Immature natural killer cell (primary cell): Measurements from ENCODE around the gene GIT2. TPM values are rescaled to one million over a fixed set of nuclear protein-coding genes. Genes with fewer than 3 reads are reported as not detected.

Experiments
- polyA plus RNA-seq, 3 donors: library from polyadenylated mRNA; unstranded; fragments of 300-500 nt; fragmentation: Illumina TruSeq; gene quantifications; one replicate each; pipeline ENCODE4 v1.2.3, GENCODE V29; 2021

The GIT2 gene
- polyA plus RNA-seq, 3 donors from 2014 or later = 54.6 to 100.0 (median 68.7) TPM

Other genes starting within 250 kb of the GIT2 start
- not detected for gene TRPV4, start 163.0 kb downstream of the GIT2 start, polyA plus RNA-seq
- gene GLTP, start 115.8 kb downstream of the GIT2 start, polyA plus RNA-seq = 10 to 100 TPM; 64.8 to 95.1 (median 71.9) TPM
- 10 to 100 TPM in 1 of 3 donors, 1 to 10 TPM in 2; 2.9 to 22.8 (median 9.1) TPM for gene TCHP, start 96.1 kb downstream of the GIT2 start, polyA plus RNA-seq
- gene ANKRD13A, start 3.1 kb upstream of the GIT2 start, polyA plus RNA-seq = 10 to 100 TPM; 39.8 to 62.9 (median 40.8) TPM
- gene C12orf76, start 52.2 kb upstream of the GIT2 start, polyA plus RNA-seq = 10 to 100 TPM in 2 of 3 donors, 1 to 10 TPM in 1; 9.8 to 17.7 (median 13.6) TPM
- under 1 TPM in 2 of 3 donors, not detected in 1; 0.54 TPM for gene IFT81, start 128.0 kb upstream of the GIT2 start, polyA plus RNA-seq